GM19023 (cell line): ENCODE data around the gene CUL9.

ENCODE experiments used
- ATAC-seq: cut with Tn5 transposase; IDR thresholded peaks from one replicate; pipeline ENCODE4 v1.9.1; 2021; ENCODE audit warnings: mild to moderate bottlenecking, moderate library complexity; ENCODE audit not compliant: unreplicated experiment

The CUL9 gene

GRCh38 chr6:43254138-43254817, 72.3 kb downstream of the CUL9 start:
- no peak for ATAC-seq

- ATAC-seq, result no peak
These were observed 72.8 kb downstream of the CUL9 start for GRCh38 chr6:43254846-43255245.

GRCh38 chr6:43255408-43256054, 73.5 kb downstream of the CUL9 start:
- ATAC-seq, result no peak

GRCh38 chr6:43256670-43257366, 74.8 kb downstream of the CUL9 start:
- no peak for ATAC-seq

GRCh38 chr6:43257367-43258145, 75.6 kb downstream of the CUL9 start:
- no peak for ATAC-seq

- ATAC-seq, result no peak
These were observed 76.2 kb downstream of the CUL9 start for GRCh38 chr6:43258180-43258579.

- no peak for ATAC-seq
These were observed 77.1 kb downstream of the CUL9 start for GRCh38 chr6:43258807-43259686.

- ATAC-seq, result no peak
These were observed 78.8 kb downstream of the CUL9 start for GRCh38 chr6:43260791-43261190.

- ATAC-seq, result no peak
These were observed 79.2 kb downstream of the CUL9 start for GRCh38 chr6:43261198-43261597.

GRCh38 chr6:43262000-43262779, 80.2 kb downstream of the CUL9 start:
- ATAC-seq, result no peak

- ATAC-seq, result no peak
These were observed 80.9 kb downstream of the CUL9 start for GRCh38 chr6:43262780-43263313.

GRCh38 chr6:43263314-43264178, 81.5 kb downstream of the CUL9 start:
- peak; percentile 86 for ATAC-seq

- no peak for ATAC-seq
These were observed 82.7 kb downstream of the CUL9 start for GRCh38 chr6:43264599-43265145.

GRCh38 chr6:43265564-43265963, 83.6 kb downstream of the CUL9 start:
- ATAC-seq, result no peak

- no peak for ATAC-seq
These were observed 85.8 kb downstream of the CUL9 start for GRCh38 chr6:43267619-43268354.

- no peak for ATAC-seq
These were observed 86.3 kb downstream of the CUL9 start for GRCh38 chr6:43268355-43268700.

- ATAC-seq, result no peak
These were observed 86.8 kb downstream of the CUL9 start for GRCh38 chr6:43268782-43269272.
